PC-9 (cell line): Measurements from ENCODE around the gene FAM222B. TPM values are rescaled to one million over a fixed set of nuclear protein-coding genes. Genes with fewer than 3 reads are reported as not detected.

Experiments
- BruUV-seq: library from RNA; stranded (reverse); fragments of 400-500 nt; replicated peaks from 2 replicates; lab custom pipeline; 2021; lab: Mats Ljungman, UMichigan
- CTCF ChIA-PET: fragments of 300-600 bp; sonication (Branson Sonifier 250); formaldehyde crosslinking; loops from one replicate; lab custom pipeline; 2022; ENCODE audit warnings: antibody characterized with exemption; lab: Charles Lee
- POLR2A ChIA-PET: fragments of 300-600 bp; sonication (Branson Sonifier 250); formaldehyde crosslinking; loops from one replicate; lab custom pipeline; 2022; ENCODE audit warnings: antibody characterized with exemption; ENCODE audit not compliant: unreplicated experiment; lab: Charles Lee
- DNase-seq, 2 experiments: peaks; one replicate each; pipeline versions ENCODE4 v3.0.0 to v3.0.0-alpha.2; 2015 to 2022; ENCODE audit warnings: mixed read lengths in 1 of 2
- H2AFZ ChIP-seq: fragments of 200-600 bp; sonication (generic); 2 replicates; pipeline ENCODE4 v1.8.1; 2017; ENCODE audit warnings: antibody characterized with exemption
- H3F3A ChIP-seq: fragments of 200-600 bp; sonication (generic); 2 replicates; pipeline ENCODE4 v1.8.1; 2017; ENCODE audit warnings: antibody characterized with exemption, mild to moderate bottlenecking, low read depth; ENCODE audit not compliant: insufficient read depth
- H3K27ac ChIP-seq: fragments of 200-600 bp; sonication (generic); 2 replicates; pipeline ENCODE4 v1.6.1; 2016; ENCODE audit warnings: mixed run types
- H3K27me3 ChIP-seq: fragments of 200-600 bp; sonication (generic); 2 replicates; pipeline ENCODE4 v1.6.1; 2016; ENCODE audit warnings: low read depth, mixed run types; ENCODE audit not compliant: insufficient read depth
- H3K36me3 ChIP-seq: fragments of 200-600 bp; sonication (generic); 2 replicates; pipeline ENCODE4 v1.6.1; 2016; ENCODE audit warnings: low read depth, mixed run types
- H3K4me1 ChIP-seq: fragments of 200-600 bp; sonication (generic); replicated peaks from 2 replicates; pipeline ENCODE4 v1.6.1; 2016; ENCODE audit warnings: mixed run types; ENCODE audit not compliant: insufficient read depth
- H3K4me2 ChIP-seq: fragments of 200-600 bp; sonication (generic); 2 replicates; pipeline ENCODE4 v1.6.1; 2017; ENCODE audit warnings: mixed run types
- H3K4me3 ChIP-seq: fragments of 200-600 bp; sonication (generic); 2 replicates; pipeline ENCODE4 v1.6.1; 2016; ENCODE audit warnings: mixed run types
- H3K79me2 ChIP-seq: fragments of 200-600 bp; sonication (generic); 2 replicates; pipeline ENCODE4 v1.6.1; 2017; ENCODE audit warnings: low read depth, mixed run types
- H3K9me2 ChIP-seq: fragments of 200-600 bp; sonication (generic); 2 replicates; pipeline ENCODE4 v1.8.1; 2017; ENCODE audit warnings: mild to moderate bottlenecking; ENCODE audit not compliant: insufficient read depth
- H3K9me3 ChIP-seq: fragments of 200-600 bp; sonication (generic); 2 replicates; pipeline ENCODE4 v1.8.1; 2016; ENCODE audit warnings: low read depth; ENCODE audit not compliant: insufficient read depth
- H4K20me1 ChIP-seq: fragments of 200-600 bp; sonication (generic); 2 replicates; pipeline ENCODE4 v1.8.1; 2017; ENCODE audit not compliant: insufficient read depth
- CTCF ChIP-seq: fragments of 200-600 bp; sonication (generic); conservative IDR thresholded peaks from 2 replicates; pipeline ENCODE4 v1.6.1; 2017; ENCODE audit warnings: mixed run types, antibody characterized with exemption, mild to moderate bottlenecking, moderate library complexity
- EZH2 ChIP-seq: fragments of 200-600 bp; sonication (generic); IDR thresholded peaks from 2 replicates; pipeline ENCODE4 v1.8.0; 2017; ENCODE audit warnings: antibody characterized with exemption, low read depth
- intact Hi-C: fragments of 100-400 bp; cut with micrococcal nuclease; formaldehyde crosslinking; loops from one replicate; pipeline ENCODE4 v1.10.0; 2022; ENCODE audit not compliant: unreplicated experiment
- microRNA-seq: library from miRNA; unstranded; fragments of <30 nt; microRNA quantifications from one replicate; pipeline ENCODE4 v1.2.0, GENCODE V29; 2021; ENCODE audit warnings: borderline number of aligned reads, borderline replicate concordance
- total RNA-seq: library from RNA; stranded (reverse); gene quantifications from 2 replicates; pipeline ENCODE4 v1.2.3, GENCODE V29; 2021

FAM222B gene
- total RNA-seq, 1 experiment from 2014 or later = 26.4 TPM

DNA sequence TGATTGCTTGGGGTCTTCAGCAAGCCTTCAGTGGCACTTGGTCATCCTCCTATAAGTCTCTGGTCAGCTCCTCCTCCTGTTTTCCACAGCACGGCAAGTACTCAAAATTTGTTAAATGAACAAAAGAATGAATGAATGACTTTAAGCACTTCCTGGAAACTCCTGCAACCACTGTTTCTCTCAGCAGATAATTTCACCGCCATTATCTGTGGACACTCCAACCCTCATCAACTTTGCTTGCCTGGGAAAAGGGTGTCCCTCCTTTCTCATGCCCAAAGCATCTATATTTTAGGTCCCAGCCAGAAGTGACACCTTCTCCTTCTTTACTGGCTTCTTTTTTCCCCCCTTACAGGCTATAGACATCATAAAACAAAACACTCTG is 135.3 kb downstream of the FAM222B start:
- intact Hi-C loops = no loop called here
- POLR2A ChIA-PET = no interaction called here

GRCh38 chr17:28706471-28707338 is 135.9 kb downstream of the FAM222B start:
- H3K36me3 ChIP-seq = no peaks in the 10 kb centered on the region
- no peak overlapping the region for H2AFZ ChIP-seq
- no peaks in the 10 kb centered on the region for H3K9me3 ChIP-seq
- H3K4me3 ChIP-seq = no peak overlapping the region
- H3K27ac ChIP-seq = no peak overlapping the region
- H4K20me1 ChIP-seq = no peaks in the 10 kb centered on the region
- no peaks in the 10 kb centered on the region for H3K79me2 ChIP-seq
- H3K4me1 ChIP-seq = peaks cover 7% of the 10 kb centered on the region
- intact Hi-C loops = no loop called here
- H3F3A ChIP-seq = peaks cover 28% of the 10 kb centered on the region; the same call in 1 of the 2 replicates
- H3K4me2 ChIP-seq = no peak overlapping the region
- ChIA-PET CTCF (no interaction called here), POLR2A (no interaction called here)
- no peaks in the 10 kb centered on the region for H3K27me3 ChIP-seq
- DNase-seq = no peak
- TF ChIP-seq EZH2 (no peak), CTCF (no peak)
- H3K9me2 ChIP-seq = no peaks in the 10 kb centered on the region
- no TSS peak for BruUV-seq

More for the DNA sequence above, 135.3 kb downstream of the FAM222B start:
- H3K9me2 ChIP-seq = no peaks in the 10 kb centered on the region
- no peaks in the 10 kb centered on the region for H3K9me3 ChIP-seq
- no peaks in the 10 kb centered on the region for H3K36me3 ChIP-seq
- H3F3A ChIP-seq = peaks cover 34% of the 10 kb centered on the region; the same call in 1 of the 2 replicates
- H2AFZ ChIP-seq = no peak overlapping the region
- peaks cover 7% of the 10 kb centered on the region for H3K4me1 ChIP-seq
- H4K20me1 ChIP-seq = no peaks in the 10 kb centered on the region
- no peak for TF ChIP-seq EZH2
- no peak for TF ChIP-seq CTCF
- H3K27ac ChIP-seq = no peak overlapping the region
- H3K4me2 ChIP-seq = no peak overlapping the region
- CTCF ChIA-PET = no interaction called here
- no peaks in the 10 kb centered on the region for H3K27me3 ChIP-seq
- no peaks in the 10 kb centered on the region for H3K79me2 ChIP-seq
- H3K4me3 ChIP-seq = no peak overlapping the region
- DNase-seq = no peak
- no TSS peak for BruUV-seq

Small RNAs within 50 kb of the gene (microRNA-seq; reads per million reads assigned to microRNA genes)
- not detected for gene MIR451B

Other genes starting within 250 kb of the FAM222B start
- 101 and 109 TPM in 2 replicates for gene SPAG5, start 243.8 kb downstream of the FAM222B start, total RNA-seq
- gene RSKR, start 228.6 kb downstream of the FAM222B start, total RNA-seq = 21.7 and 25.8 TPM in 2 replicates
- gene BLTP2, start 197.6 kb downstream of the FAM222B start, total RNA-seq = 161 and 204 TPM in 2 replicates
- 38.9 and 43.7 TPM in 2 replicates for gene SDF2, start 180.9 kb downstream of the FAM222B start, total RNA-seq
- gene SUPT6H, start 180.6 kb downstream of the FAM222B start, total RNA-seq = 46.7 and 63.3 TPM in 2 replicates
- 14.2 and 15.8 TPM in 2 replicates for gene PROCA1, start 130.9 kb downstream of the FAM222B start, total RNA-seq
- 161 and 174 TPM in 2 replicates for gene RAB34, start 124.9 kb downstream of the FAM222B start, total RNA-seq
- 1,474 and 1,510 TPM in 2 replicates for gene RPL23A, start 122.8 kb downstream of the FAM222B start, total RNA-seq
- 14.7 and 19.4 TPM in 2 replicates for gene TLCD1, start 116.6 kb downstream of the FAM222B start, total RNA-seq
- gene NEK8, start 114.0 kb downstream of the FAM222B start, total RNA-seq = 11.5 and 12.1 TPM in 2 replicates
- gene TRAF4, start 98.8 kb downstream of the FAM222B start, total RNA-seq = 159 and 169 TPM in 2 replicates
- 47.1 and 56.6 TPM in 2 replicates for gene ERAL1, start 12.2 kb upstream of the FAM222B start, total RNA-seq
- 118 and 128 TPM in 2 replicates for gene FLOT2, start 54.9 kb upstream of the FAM222B start, total RNA-seq
- 15.8 and 17.5 TPM in 2 replicates for gene DHRS13, start 60.3 kb upstream of the FAM222B start, total RNA-seq
- 36.0 and 48.4 TPM in 2 replicates for gene PHF12, start 108.7 kb upstream of the FAM222B start, total RNA-seq
- gene SEZ6, start 163.2 kb upstream of the FAM222B start, total RNA-seq = not detected in 2 replicates
- 2.8 TPM in 2 replicates for gene PIPOX, start 200.4 kb upstream of the FAM222B start, total RNA-seq